Measurements from ENCODE around the gene SSC5D. TPM values are rescaled to one million over a fixed set of nuclear protein-coding genes. Genes with fewer than 3 reads are reported as not detected.

Gene SSC5D
- total RNA-seq, 1 donor from 2014 or later = 0.71 TPM

DNA sequence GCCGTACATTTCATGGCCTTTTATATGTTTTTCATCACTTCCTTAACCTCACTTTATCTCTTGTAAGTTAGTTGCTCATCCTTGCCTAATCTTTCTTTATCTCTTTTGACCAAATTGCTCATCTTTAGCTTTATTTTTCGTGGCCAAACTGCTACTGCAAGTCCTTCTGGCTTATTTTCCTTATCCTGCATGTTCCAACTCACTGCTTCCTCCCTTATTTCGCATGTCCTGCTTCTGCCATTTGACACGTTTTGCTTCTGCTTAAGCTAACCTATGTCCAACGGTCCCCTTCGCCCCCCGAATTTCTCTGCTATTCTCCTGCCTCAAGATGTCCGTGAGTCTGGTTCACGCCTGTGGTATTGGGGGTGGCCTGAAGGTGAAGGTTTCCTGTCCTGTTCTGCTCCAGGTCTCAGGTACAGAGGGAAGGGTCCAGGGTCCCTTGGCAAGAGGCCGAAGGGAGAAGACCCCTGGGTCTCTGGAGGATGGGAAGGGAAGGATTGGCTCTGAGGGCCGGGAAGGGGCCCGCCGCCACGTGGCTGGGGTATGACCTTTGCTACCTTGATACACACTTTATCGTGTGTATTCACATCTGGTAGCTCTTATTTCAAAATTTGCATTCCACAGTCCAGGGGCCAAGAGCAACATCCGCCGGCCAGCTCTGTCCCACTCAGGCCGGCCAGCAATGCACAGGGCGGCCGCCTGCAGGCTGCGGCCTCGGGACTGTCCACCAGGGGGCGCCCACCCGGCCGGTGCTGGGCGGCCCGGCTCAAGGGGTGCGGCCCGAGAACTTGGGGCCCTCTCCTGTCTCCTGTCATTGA lies 20.8 kb upstream of the SSC5D start:
- intact Hi-C loops (cut with micrococcal nuclease) = loop anchor here (1.0 kb wide), 1 partner anchor 36 kb away; no protein-coding TSS in a partner anchor
- Mint-ChIP-seq H3K27me3 (ENCODE audit: low read depth) (no peaks in the 10 kb centered on the region), H3K36me3 (ENCODE audit: low read depth) (no peaks in the 10 kb centered on the region), H3K4me1 (ENCODE audit: low read depth) (peaks cover 7% of the 10 kb centered on the region), H3K4me3 (ENCODE audit: low read depth) (no peak overlapping the region), H3K27ac (no peak overlapping the region), H3K9me3 (no peaks in the 10 kb centered on the region)
- DNase-seq (ENCODE audit: low spot score) = peak; percentile 60

- intact Hi-C loops (cut with micrococcal nuclease) = no loop called here
- no peaks in the 10 kb centered on the region for H3K9me3 Mint-ChIP-seq
- H3K4me1 Mint-ChIP-seq (ENCODE audit: low read depth) = peaks cover 3% of the 10 kb centered on the region
- no peaks in the 10 kb centered on the region for H3K36me3 Mint-ChIP-seq (ENCODE audit: low read depth)
- no peak overlapping the region for H3K27ac Mint-ChIP-seq
- H3K4me3 Mint-ChIP-seq (ENCODE audit: low read depth) = no peak overlapping the region
- H3K27me3 Mint-ChIP-seq (ENCODE audit: low read depth) = no peaks in the 10 kb centered on the region
- no peak for DNase-seq (ENCODE audit: low spot score)
Observed at GRCh38 chr19:55468054-55468393, 20.2 kb upstream of the SSC5D start.

DNA sequence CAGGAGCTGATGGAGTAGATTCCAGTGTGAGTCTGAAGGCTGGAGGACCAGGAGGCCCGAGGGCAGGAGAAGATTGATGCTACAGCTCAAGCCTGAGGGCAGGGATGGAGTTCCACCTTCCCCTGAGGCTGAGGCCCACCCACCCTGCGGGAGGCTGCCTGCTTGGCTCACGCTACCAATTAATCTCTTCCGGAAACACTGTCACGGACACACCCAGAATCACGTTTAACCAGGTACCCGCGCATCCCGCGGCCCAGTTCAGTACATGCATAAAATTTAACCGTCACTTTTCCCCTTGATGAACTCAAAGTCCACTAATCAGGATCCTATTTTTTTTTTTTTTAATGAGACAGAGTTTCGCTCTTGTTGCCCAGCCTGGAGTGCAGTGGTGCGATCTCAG lies 17.0 kb upstream of the SSC5D start:
- Mint-ChIP-seq H3K36me3 (ENCODE audit: low read depth) (no peaks in the 10 kb centered on the region), H3K27me3 (ENCODE audit: low read depth) (no peaks in the 10 kb centered on the region), H3K27ac (no peak overlapping the region), H3K9me3 (no peaks in the 10 kb centered on the region), H3K4me3 (ENCODE audit: low read depth) (no peak overlapping the region), H3K4me1 (ENCODE audit: low read depth) (peaks cover 5% of the 10 kb centered on the region)
- no peak for DNase-seq (ENCODE audit: low spot score)
- intact Hi-C loops (cut with micrococcal nuclease) = no loop called here

DNA sequence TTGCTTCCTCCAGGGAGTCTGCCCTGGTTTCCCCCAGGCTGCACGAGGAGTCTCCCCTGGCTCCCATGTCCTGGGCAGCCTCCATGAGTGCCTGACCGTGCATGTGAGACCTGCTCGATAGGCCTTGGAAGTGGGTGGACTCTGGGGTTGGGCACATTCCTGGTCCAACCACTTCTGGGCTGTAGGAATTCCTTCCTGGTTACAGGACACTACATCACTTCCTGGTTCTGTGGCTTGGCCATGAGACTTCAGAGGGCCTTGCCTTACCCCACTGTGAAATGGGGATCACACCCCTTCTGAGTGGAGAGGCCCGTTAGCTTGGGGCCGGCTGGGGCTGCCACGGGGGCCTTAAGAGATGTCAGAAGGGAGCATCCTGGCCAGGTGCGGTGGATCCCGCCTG lies 15.8 kb upstream of the SSC5D start:
- no peaks in the 10 kb centered on the region for H3K9me3 Mint-ChIP-seq
- H3K27me3 Mint-ChIP-seq (ENCODE audit: low read depth) = no peaks in the 10 kb centered on the region
- H3K27ac Mint-ChIP-seq = no peak overlapping the region
- intact Hi-C loops (cut with micrococcal nuclease) = no loop called here
- peaks cover 5% of the 10 kb centered on the region for H3K4me1 Mint-ChIP-seq (ENCODE audit: low read depth)
- no peak overlapping the region for H3K4me3 Mint-ChIP-seq (ENCODE audit: low read depth)
- H3K36me3 Mint-ChIP-seq (ENCODE audit: low read depth) = peaks cover 3% of the 10 kb centered on the region
- no peak for DNase-seq (ENCODE audit: low spot score)

DNA sequence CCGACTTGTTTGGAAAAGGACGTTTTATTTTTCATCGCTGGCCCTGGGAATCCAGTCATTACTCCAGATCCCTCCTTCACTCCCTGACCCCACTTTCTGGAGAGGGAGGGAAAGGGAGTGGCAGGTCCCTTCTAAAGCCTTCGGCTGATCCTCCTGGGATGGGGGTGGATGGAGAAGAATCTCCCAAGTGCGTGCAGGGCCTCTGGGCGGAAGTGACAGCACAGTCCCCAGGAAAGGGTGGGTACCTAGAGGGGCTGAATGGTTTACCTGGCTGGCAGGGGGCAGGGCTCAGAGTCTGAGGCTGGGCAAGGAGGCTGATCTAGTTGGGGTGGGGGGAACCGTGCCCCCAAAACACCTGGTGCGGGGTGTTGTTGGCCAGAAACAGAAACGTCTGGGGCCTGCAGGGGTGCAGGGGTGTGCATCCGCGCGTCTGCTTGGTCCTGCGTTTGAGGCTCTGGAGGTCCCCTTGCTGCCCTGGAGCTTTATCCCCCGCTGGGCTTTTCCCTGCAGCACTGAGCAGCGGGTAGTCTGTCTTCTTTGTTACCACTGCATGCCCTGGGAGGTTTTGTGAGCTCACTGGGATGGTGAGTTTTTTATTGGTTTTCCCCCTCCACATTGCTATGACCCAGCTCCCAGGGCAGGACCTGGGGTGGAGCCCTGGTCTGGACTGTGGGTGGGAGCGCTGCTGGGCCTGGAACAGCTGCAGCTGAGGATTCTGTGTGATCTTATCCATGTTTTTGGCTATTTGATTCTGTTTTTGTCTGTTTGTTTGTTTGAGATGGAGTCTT lies 14.8 kb upstream of the SSC5D start:
- Mint-ChIP-seq H3K27ac (no peak overlapping the region), H3K27me3 (ENCODE audit: low read depth) (no peaks in the 10 kb centered on the region), H3K4me3 (ENCODE audit: low read depth) (no peak overlapping the region), H3K36me3 (ENCODE audit: low read depth) (peaks cover 3% of the 10 kb centered on the region), H3K4me1 (ENCODE audit: low read depth) (peaks cover 10% of the 10 kb centered on the region), H3K9me3 (no peaks in the 10 kb centered on the region)
- intact Hi-C loops (cut with micrococcal nuclease) = no loop called here
- DNase-seq (ENCODE audit: low spot score) = no peak

DNA sequence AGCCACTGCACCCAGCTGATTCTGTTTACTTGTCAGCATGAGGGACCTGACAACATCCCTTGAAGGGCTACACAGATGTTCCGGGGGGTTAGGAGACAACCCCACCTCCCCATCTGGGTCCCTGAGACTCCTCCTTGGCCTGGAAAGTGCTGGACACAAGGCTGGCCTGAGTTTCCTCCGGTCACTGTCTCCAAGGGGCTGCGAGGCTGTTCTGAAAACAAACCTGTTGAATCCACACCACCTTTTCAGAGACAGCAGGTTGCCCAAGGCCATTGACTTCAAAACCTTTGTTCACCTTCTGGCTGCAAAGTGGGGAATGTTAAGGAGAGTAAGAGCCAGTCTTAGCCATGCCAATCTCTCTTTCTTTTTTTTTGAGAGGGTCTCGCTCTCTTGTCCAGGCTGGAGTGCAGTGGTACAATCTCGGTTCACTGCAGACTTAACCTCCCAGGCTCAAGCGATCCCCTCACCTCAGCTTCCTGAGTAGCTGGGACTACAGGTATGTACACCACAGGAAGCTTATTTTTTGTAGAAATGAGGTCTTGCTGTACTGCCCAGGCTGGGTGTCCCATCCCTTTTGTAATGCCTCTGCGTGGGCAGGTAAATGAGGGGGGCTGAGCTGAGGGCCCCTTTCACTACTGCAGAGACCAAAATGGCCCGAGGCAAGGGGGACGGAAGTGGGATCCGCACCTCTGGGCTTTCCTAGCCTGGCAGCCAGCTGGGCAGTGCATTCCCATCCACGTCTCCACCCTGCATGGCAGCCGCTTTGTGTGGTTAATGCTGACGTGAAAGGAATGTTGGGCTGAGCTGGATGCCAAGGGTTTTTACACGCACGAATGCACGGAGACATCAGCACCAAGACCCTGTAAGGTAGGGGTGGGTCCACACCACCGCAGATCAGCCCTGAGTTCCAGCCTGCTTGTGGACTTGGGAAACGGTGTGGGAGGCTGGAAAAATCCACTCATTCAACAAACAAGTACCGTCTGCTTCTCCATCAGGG lies 13.7 kb upstream of the SSC5D start:
- intact Hi-C loops (cut with micrococcal nuclease) = loop anchor here (5.0 kb wide), 2 partner anchors 648 to 1012 kb away; partner anchors contain the start of genes LENG9 and ZNF787
- Mint-ChIP-seq H3K36me3 (ENCODE audit: low read depth) (peaks cover 3% of the 10 kb centered on the region), H3K4me1 (ENCODE audit: low read depth) (peaks cover 16% of the 10 kb centered on the region), H3K27ac (peak overlapping the region; percentile 90), H3K4me3 (ENCODE audit: low read depth) (peak overlapping the region; percentile 45), H3K9me3 (no peaks in the 10 kb centered on the region), H3K27me3 (ENCODE audit: low read depth) (no peaks in the 10 kb centered on the region)
- DNase-seq (ENCODE audit: low spot score) = no peak

GRCh38 chr19:55476100-55476775 lies 12.0 kb upstream of the SSC5D start, which contains the start of gene ZNF628:
Gene ZNF628, plus strand, starts transcription at chr19:55476617. Its CDS starts 3,294 bp downstream, at chr19:55479911.
- Mint-ChIP-seq H3K9me3 (no peaks in the 10 kb centered on the region), H3K4me1 (ENCODE audit: low read depth) (peaks cover 20% of the 10 kb centered on the region), H3K4me3 (ENCODE audit: low read depth) (peak within 1 kb of the TSS; percentile 88), H3K27me3 (ENCODE audit: low read depth) (no peaks in the 10 kb centered on the region), H3K27ac (peak within 1 kb of the TSS; percentile 90), H3K36me3 (ENCODE audit: low read depth) (peaks cover 3% of the 10 kb centered on the region)
- intact Hi-C loops (cut with micrococcal nuclease) = loop anchor here (1.0 to 5.0 kb wide), 4 partner anchors 15 to 1014 kb away; partner anchors contain the start of genes FIZ1, ISOC2, LENG9 and ZNF787
- DNase-seq (ENCODE audit: low spot score) = peak; percentile 96

GRCh38 chr19:55477905-55478304 lies 10.3 kb upstream of the SSC5D start:
- intact Hi-C loops (cut with micrococcal nuclease) = loop anchor here (5.0 kb wide), 2 partner anchors 644 to 1016 kb away; partner anchors contain the start of genes LENG9 and ZNF787
- no peaks in the 10 kb centered on the region for H3K27me3 Mint-ChIP-seq (ENCODE audit: low read depth)
- peaks cover 20% of the 10 kb centered on the region for H3K4me1 Mint-ChIP-seq (ENCODE audit: low read depth)
- H3K27ac Mint-ChIP-seq = no peak overlapping the region
- no peaks in the 10 kb centered on the region for H3K9me3 Mint-ChIP-seq
- DNase-seq (ENCODE audit: low spot score) = no peak
- H3K36me3 Mint-ChIP-seq (ENCODE audit: low read depth) = peaks cover 3% of the 10 kb centered on the region
- peak overlapping the region; percentile 87 for H3K4me3 Mint-ChIP-seq (ENCODE audit: low read depth)

GRCh38 chr19:55478364-55478763 lies 9.9 kb upstream of the SSC5D start:
- intact Hi-C loops (cut with micrococcal nuclease) = loop anchor here (5.0 kb wide), 2 partner anchors 644 to 1016 kb away; partner anchors contain the start of genes LENG9 and ZNF787
- Mint-ChIP-seq H3K4me1 (ENCODE audit: low read depth) (peaks cover 20% of the 10 kb centered on the region), H3K36me3 (ENCODE audit: low read depth) (peaks cover 3% of the 10 kb centered on the region), H3K27me3 (ENCODE audit: low read depth) (no peaks in the 10 kb centered on the region), H3K9me3 (no peaks in the 10 kb centered on the region), H3K27ac (no peak overlapping the region), H3K4me3 (ENCODE audit: low read depth) (peak overlapping the region; percentile 87)
- no peak for DNase-seq (ENCODE audit: low spot score)

DNA sequence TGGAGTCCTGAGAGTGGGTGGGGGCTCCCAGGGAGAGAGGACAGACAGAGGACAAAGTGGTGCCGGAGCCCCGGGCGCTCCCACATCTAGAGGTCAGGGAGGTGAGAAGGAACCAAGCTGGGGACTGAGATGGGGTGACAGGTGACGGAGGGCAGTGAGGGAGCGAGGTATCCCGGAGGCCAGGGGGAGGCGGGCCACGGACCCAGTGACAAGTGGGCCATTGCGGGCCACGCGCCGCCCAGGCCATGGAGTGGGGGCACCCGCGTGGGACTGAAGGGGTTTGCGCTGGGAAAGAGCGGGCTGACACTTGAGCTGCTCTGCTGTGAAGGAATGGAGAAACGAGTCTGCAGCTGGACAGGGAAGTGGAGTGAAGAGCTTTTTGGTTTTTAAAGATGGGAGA lies 9.2 kb upstream of the SSC5D start:
- intact Hi-C loops (cut with micrococcal nuclease) = loop anchor here (5.0 kb wide), 2 partner anchors 643 to 1017 kb away; partner anchors contain the start of genes LENG9 and ZNF787
- DNase-seq (ENCODE audit: low spot score) = no peak
- peak overlapping the region; percentile 9 for H3K4me3 Mint-ChIP-seq (ENCODE audit: low read depth)
- peaks cover 3% of the 10 kb centered on the region for H3K36me3 Mint-ChIP-seq (ENCODE audit: low read depth)
- peaks cover 20% of the 10 kb centered on the region for H3K4me1 Mint-ChIP-seq (ENCODE audit: low read depth)
- H3K27ac Mint-ChIP-seq = no peak overlapping the region
- H3K9me3 Mint-ChIP-seq = no peaks in the 10 kb centered on the region
- no peaks in the 10 kb centered on the region for H3K27me3 Mint-ChIP-seq (ENCODE audit: low read depth)

- no peak overlapping the region for H3K27ac Mint-ChIP-seq
- intact Hi-C loops (cut with micrococcal nuclease) = loop anchor here (5.0 kb wide), 2 partner anchors 643 to 1017 kb away; partner anchors contain the start of genes LENG9 and ZNF787
- H3K27me3 Mint-ChIP-seq (ENCODE audit: low read depth) = no peaks in the 10 kb centered on the region
Observed at GRCh38 chr19:55479451-55480230, 8.6 kb upstream of the SSC5D start.

More at GRCh38 chr19:55479451-55480230, 8.6 kb upstream of the SSC5D start:
- peaks cover 3% of the 10 kb centered on the region for H3K36me3 Mint-ChIP-seq (ENCODE audit: low read depth)
- H3K4me3 Mint-ChIP-seq (ENCODE audit: low read depth) = peak overlapping the region; percentile 9
- DNase-seq (ENCODE audit: low spot score) = no peak
- H3K4me1 Mint-ChIP-seq (ENCODE audit: low read depth) = peaks cover 20% of the 10 kb centered on the region
- no peaks in the 10 kb centered on the region for H3K9me3 Mint-ChIP-seq

Measured in activated T-helper 2 cell treated with anti-CD3 and anti-CD28 coated beads, Interferon-gamma antibody, Interleukin-2, Interleukin-4, amounts not matched to agents 10 μg/mL and 5 μg/mL and 100 μg/mL, durations not matched to agents 14 hours and 24 hours and 36 hours (primary cell).